Keratinocyte (primary cell): ENCODE results near the gene MYL7. TPM values are rescaled to one million over a fixed set of nuclear protein-coding genes. Genes with fewer than 3 reads are reported as not detected.
A peak's percentile ranks its signal among the peaks of the same experiment; 100 is the strongest.

ENCODE experiments used
- DNase-seq: peaks from one replicate; pipeline ENCODE4 v3.0.0-alpha.2; 2011; ENCODE audit warnings: low read depth, missing footprints, low spot score
- FAIRE-seq: peaks from 2 replicates; lab custom pipeline; 2011; peaks lifted over from hg19 to GRCh38; lab: Jason Lieb, UNC
- H2AFZ ChIP-seq: 2 replicates; pipeline ENCODE4 v1.6.0; 2012; ENCODE audit warnings: low read length, control low read depth, inconsistent platforms; ENCODE audit not compliant: control insufficient read depth
- H3K27ac ChIP-seq: 2 replicates; pipeline ENCODE4 v1.5.1; 2011; ENCODE audit warnings: low read length; ENCODE audit not compliant: control insufficient read depth, insufficient read depth
- H3K27me3 ChIP-seq: 3 replicates; pipeline ENCODE4 v1.6.0; 2011; ENCODE audit warnings: low read length; ENCODE audit not compliant: control insufficient read depth, insufficient read depth; ENCODE audit errors: extremely low read depth
- H3K36me3 ChIP-seq, 2 experiments: 2 replicates in 1 of 2; 3 replicates in 1 of 2; pipeline ENCODE4 v1.5.1; 2011; ENCODE audit warnings: low read length in 2 of 2, mild to moderate bottlenecking in 1 of 2; ENCODE audit not compliant: control insufficient read depth in 2 of 2, insufficient read depth in 2 of 2; ENCODE audit errors: extremely low read depth in 1 of 2
- H3K4me1 ChIP-seq: 3 replicates; pipeline ENCODE4 v1.5.1; 2011; ENCODE audit warnings: low read length; ENCODE audit not compliant: control insufficient read depth, insufficient read depth; ENCODE audit errors: extremely low read depth
- H3K4me2 ChIP-seq: 3 replicates; pipeline ENCODE4 v1.6.0; 2011; ENCODE audit warnings: low read depth, low read length; ENCODE audit not compliant: control insufficient read depth, insufficient read depth; ENCODE audit errors: extremely low read depth
- H3K4me3 ChIP-seq, 3 experiments: fragments of 200-600 bp in 1 of 3; sonication (generic) in 1 of 3; 2 replicates in 2 of 3; 3 replicates in 1 of 3; pipeline ENCODE4 v1.5.1; 2011 to 2016; ENCODE audit warnings: low read length in 3 of 3, mild to moderate bottlenecking in 3 of 3, control low read depth in 2 of 3, inconsistent platforms in 1 of 3, low read depth in 1 of 3, mixed read lengths in 1 of 3, mixed run types in 1 of 3, moderate library complexity in 1 of 3; ENCODE audit not compliant: control insufficient read depth in 2 of 3, insufficient read depth in 2 of 3; ENCODE audit errors: extremely low read depth in 1 of 3
- H3K79me2 ChIP-seq: 2 replicates; pipeline ENCODE4 v1.6.0; 2012; ENCODE audit warnings: low read length; ENCODE audit not compliant: control insufficient read depth, insufficient read depth
- H3K9ac ChIP-seq: 3 replicates; pipeline ENCODE4 v1.6.0; 2011; ENCODE audit warnings: low read length; ENCODE audit not compliant: control insufficient read depth, insufficient read depth; ENCODE audit errors: extremely low read depth
- H3K9me1 ChIP-seq: 3 replicates; pipeline ENCODE4 v1.6.0; 2011; ENCODE audit warnings: low read length; ENCODE audit not compliant: control insufficient read depth, insufficient read depth; ENCODE audit errors: extremely low read depth
- H3K9me3 ChIP-seq: 2 replicates; pipeline ENCODE4 v1.5.1; 2012; ENCODE audit warnings: low read depth, low read length; ENCODE audit not compliant: control insufficient read depth
- H4K20me1 ChIP-seq: 3 replicates; pipeline ENCODE4 v1.6.0; 2011; ENCODE audit warnings: low read length; ENCODE audit not compliant: control insufficient read depth, insufficient read depth; ENCODE audit errors: extremely low read depth
- EZH2 ChIP-seq: IDR thresholded peaks from one replicate; pipeline ENCODE4 v1.6.1; 2012; ENCODE audit warnings: inconsistent platforms, mild to moderate bottlenecking, low read length, moderate library complexity
- dilution Hi-C: fragments of 300-500 bp; cut with MboI; formaldehyde crosslinking; loops from one replicate; pipeline ENCODE4 v1.7.0; 2020; ENCODE audit warnings: low sequenced_read_pairs; ENCODE audit not compliant: extremely low pct_ligation_motif_present
- polyA plus RNA-seq, 5 experiments: library from polyadenylated mRNA; depleted of rRNA in 3 of 5; stranded (reverse) in 3 of 5; stranded (forward) in 1 of 5; unstranded in 1 of 5; fragments of >200 nt; gene quantifications; 1 replicate in 1 of 5; 2 replicates in 3 of 5; 3 replicates in 1 of 5; pipeline versions ENCODE4 v1.2.1 to v1.2.3, GENCODE V29; 2011 to 2012; ENCODE audit warnings: missing spikeins in 2 of 5, low read depth in 1 of 5, low replicate concordance in 1 of 5
- TF ChIP-seq, protein P1 (sequence below), 3 experiments: IDR thresholded peaks in 1 of 3; conservative IDR thresholded peaks in 1 of 3; optimal IDR thresholded peaks in 1 of 3; 2 replicates in 2 of 3; 3 replicates in 1 of 3; pipeline versions ENCODE3 to v1.5.1; 2011; ENCODE audit warnings: low read length in 3 of 3, mild to moderate bottlenecking in 3 of 3, moderate library complexity in 2 of 3, control low read depth in 1 of 3, inconsistent platforms in 1 of 3; ENCODE audit not compliant: insufficient read depth in 2 of 3; ENCODE audit errors: extremely low read depth in 1 of 3

MYL7 gene
- polyA plus RNA-seq, 1 donor (not counting 4 experiments of a cell fraction or from before 2014, with no cell fraction given): 0.59 TPM

DNA sequence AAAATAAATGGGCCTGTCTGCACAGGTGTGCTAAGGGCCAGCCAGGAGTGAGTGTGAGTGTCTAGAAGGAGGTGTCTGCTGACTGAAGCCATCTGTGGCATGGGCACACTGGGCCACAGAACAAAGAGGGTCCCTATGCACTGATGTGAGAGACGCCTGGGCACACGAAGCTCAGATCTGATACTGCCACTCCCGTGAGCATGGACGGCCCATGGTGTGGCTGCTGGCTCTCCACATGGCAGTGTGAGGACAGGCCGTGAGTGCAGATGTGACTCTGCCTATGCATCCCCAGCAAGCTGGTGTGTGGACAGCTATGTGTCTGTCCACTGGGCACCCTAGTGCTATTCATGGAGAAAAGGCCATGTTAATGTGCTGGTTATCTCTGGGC lies 12.8 kb upstream of the MYL7 start:
- H3K79me2 ChIP-seq: no peaks in the 10 kb centered on the region
- H3K9me3 ChIP-seq: no peaks in the 10 kb centered on the region
- no peak for DNase-seq
- peaks cover 4% of the 10 kb centered on the region for H3K27me3 ChIP-seq
- H3K4me1 ChIP-seq: no peaks in the 10 kb centered on the region
- H4K20me1 ChIP-seq: no peaks in the 10 kb centered on the region
- no peak overlapping the region for H3K4me3 ChIP-seq
- FAIRE-seq: no peak
- no peaks in the 10 kb centered on the region for H3K36me3 ChIP-seq
- H2AFZ ChIP-seq: no peak overlapping the region
- TF ChIP-seq, protein P1, sequence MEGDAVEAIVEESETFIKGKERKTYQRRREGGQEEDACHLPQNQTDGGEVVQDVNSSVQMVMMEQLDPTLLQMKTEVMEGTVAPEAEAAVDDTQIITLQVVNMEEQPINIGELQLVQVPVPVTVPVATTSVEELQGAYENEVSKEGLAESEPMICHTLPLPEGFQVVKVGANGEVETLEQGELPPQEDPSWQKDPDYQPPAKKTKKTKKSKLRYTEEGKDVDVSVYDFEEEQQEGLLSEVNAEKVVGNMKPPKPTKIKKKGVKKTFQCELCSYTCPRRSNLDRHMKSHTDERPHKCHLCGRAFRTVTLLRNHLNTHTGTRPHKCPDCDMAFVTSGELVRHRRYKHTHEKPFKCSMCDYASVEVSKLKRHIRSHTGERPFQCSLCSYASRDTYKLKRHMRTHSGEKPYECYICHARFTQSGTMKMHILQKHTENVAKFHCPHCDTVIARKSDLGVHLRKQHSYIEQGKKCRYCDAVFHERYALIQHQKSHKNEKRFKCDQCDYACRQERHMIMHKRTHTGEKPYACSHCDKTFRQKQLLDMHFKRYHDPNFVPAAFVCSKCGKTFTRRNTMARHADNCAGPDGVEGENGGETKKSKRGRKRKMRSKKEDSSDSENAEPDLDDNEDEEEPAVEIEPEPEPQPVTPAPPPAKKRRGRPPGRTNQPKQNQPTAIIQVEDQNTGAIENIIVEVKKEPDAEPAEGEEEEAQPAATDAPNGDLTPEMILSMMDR (optimal IDR thresholded peaks at IDR 0.05 in 1 of 3, IDR thresholded peaks at IDR 0.05 in 1 of 3, conservative IDR thresholded peaks at IDR 0.05 in 1 of 3; ENCODE audit: extremely low read depth in 1 of 3, insufficient read depth in 2 of 3, low read length in 3 of 3): no peak
- no peak for TF ChIP-seq EZH2
- H3K9me1 ChIP-seq: no peaks in the 10 kb centered on the region
- H3K27ac ChIP-seq: no peak overlapping the region
- dilution Hi-C loops: no loop called here
- H3K4me2 ChIP-seq: no peak overlapping the region
- H3K9ac ChIP-seq: no peak overlapping the region

DNA sequence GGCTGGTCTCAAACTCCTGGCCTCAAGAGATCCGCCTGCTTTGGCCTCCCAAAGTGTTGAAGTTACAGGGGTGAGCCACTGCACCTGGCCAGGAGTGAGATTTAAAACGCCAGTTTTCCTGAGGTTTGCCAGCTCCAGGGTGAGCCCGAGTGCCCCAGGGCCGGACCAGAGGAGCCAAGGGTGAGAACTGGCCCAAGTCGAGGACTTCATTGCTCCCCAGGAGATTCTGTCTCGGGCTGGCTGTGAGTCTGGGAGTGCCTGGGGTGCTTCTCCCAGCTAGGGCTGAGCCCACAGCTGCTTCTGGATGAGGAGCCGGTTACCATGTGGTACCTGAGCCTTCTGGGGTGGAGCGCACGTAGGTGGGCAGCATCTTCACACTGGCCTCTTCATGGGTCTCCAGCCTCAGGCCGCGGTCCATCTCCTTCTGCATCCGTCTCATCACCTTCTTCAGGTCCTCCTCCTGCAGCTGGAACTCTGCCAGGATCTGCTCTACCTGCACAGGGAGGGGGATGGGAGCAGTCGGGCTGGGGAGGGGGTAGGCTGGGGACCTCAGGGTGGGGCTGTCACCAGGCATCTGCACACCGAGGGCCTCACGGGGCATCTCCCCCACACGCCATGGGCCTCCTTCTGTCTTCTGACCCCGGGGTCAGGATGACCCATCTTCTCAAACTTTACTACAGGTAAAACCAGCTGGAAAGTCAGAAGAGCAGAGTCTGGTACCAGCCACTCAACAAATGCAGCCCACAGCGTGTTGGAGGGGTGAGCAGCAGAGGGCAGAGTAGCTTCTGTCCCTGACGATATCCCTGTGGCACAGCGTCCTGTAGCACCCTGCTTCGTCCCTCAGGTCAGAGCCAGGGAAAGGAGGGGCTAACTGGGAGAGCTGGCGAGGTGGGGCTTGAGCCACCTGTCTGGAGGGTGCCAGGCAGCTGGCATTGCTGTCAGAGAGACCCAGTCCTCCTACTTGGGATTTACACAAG lies 12.1 kb upstream of the MYL7 start:
- Histone ChIP-seq H3K4me2 (no peak overlapping the region), H3K4me3 (no peak overlapping the region), H4K20me1 (no peaks in the 10 kb centered on the region), H3K79me2 (no peaks in the 10 kb centered on the region), H3K4me1 (no peaks in the 10 kb centered on the region), H2AFZ (no peak overlapping the region), H3K9ac (no peak overlapping the region), H3K9me1 (no peaks in the 10 kb centered on the region), H3K36me3 (no peaks in the 10 kb centered on the region), H3K9me3 (no peaks in the 10 kb centered on the region), H3K27ac (no peak overlapping the region), H3K27me3 (peaks cover 7% of the 10 kb centered on the region)
- dilution Hi-C loops: no loop called here
- no peak for DNase-seq
- TF ChIP-seq, protein P1 (optimal IDR thresholded peaks at IDR 0.05 in 1 of 3, IDR thresholded peaks at IDR 0.05 in 1 of 3, conservative IDR thresholded peaks at IDR 0.05 in 1 of 3; ENCODE audit: extremely low read depth in 1 of 3, insufficient read depth in 2 of 3, low read length in 3 of 3): peak in 1 of 3 experiments; percentile 19
- no peak for TF ChIP-seq EZH2
- no peak for FAIRE-seq
